Ovary (tissue), 9 donors: ENCODE data around the gene RPGRIP1L. TPM values are rescaled to one million over a fixed set of nuclear protein-coding genes. Genes with fewer than 3 reads are reported as not detected.

Source experiments
- DNase-seq, 5 donors: peaks; one replicate each; pipeline ENCODE4 v3.0.0-alpha.2; 2019 to 2020
- H3K27ac ChIP-seq, 2 donors: fragments of 200-600 bp; one replicate each; pipeline versions ENCODE4 v1.5.1 to v1.8.0; 2019 to 2022
- H3K27me3 ChIP-seq: fragments of 200-600 bp; one replicate; pipeline ENCODE4 v1.8.0; 2022
- H3K36me3 ChIP-seq: fragments of 200-600 bp; sonication (generic); one replicate; pipeline ENCODE4 v1.5.1; 2019
- H3K4me1 ChIP-seq: one replicate; pipeline ENCODE4 v1.8.1; 2013; ENCODE audit warnings: mild to moderate bottlenecking, moderate library complexity; ENCODE audit not compliant: insufficient read depth
- H3K4me3 ChIP-seq: fragments of 200-600 bp; sonication (generic); one replicate; pipeline ENCODE4 v1.5.1; 2017
- H3K9me3 ChIP-seq, 2 donors: fragments of 200-600 bp in 1 of 2; sonication (generic) in 1 of 2; one replicate each; pipeline versions ENCODE4 v1.5.1 to v1.8.1; 2013 to 2019; ENCODE audit warnings: mild to moderate bottlenecking in 1 of 2, moderate library complexity in 1 of 2
- CTCF ChIP-seq, 3 donors: fragments of 450-650 bp in 2 of 3; fragments of 200-600 bp in 1 of 3; IDR thresholded peaks; one replicate each; pipeline versions ENCODE4 v1.5.1 to v1.8.0; 2016 to 2022; ENCODE audit warnings: antibody characterized with exemption in 3 of 3, mild to moderate bottlenecking in 1 of 3
- EP300 ChIP-seq: sonication (generic); formaldehyde crosslinking; IDR thresholded peaks from one replicate; pipeline ENCODE4 v1.6.1; 2017; ENCODE audit warnings: antibody characterized with exemption
- POLR2A ChIP-seq: fragments of 450-650 bp; IDR thresholded peaks from one replicate; pipeline ENCODE4 v1.6.1; 2017; ENCODE audit warnings: antibody characterized with exemption, mild to moderate bottlenecking, moderate library complexity
- WGBS, 3 donors: extraction: QIAGEN DNeasy Blood & Tissue Kit in 1 of 3; methylation state at CpG; one replicate each; pipeline versions ENCODE4 v1.1.5 to v1.1.7; 2013 to 2017; 5-methylcytosine and 5-hydroxymethylcytosine counted together
- intact Hi-C, 4 donors: fragments of 100-400 bp; cut with DNase I; formaldehyde crosslinking; loops; one replicate each; pipeline versions ENCODE4 v1.11.0 to v1.15.1; 2022 to 2023
- polyA plus RNA-seq, 2 donors: library from polyadenylated mRNA; stranded (reverse); fragments of 200-250 nt in 1 of 2; fragments of 350-450 nt in 1 of 2; fragmentation: Illumina TruSeq in 1 of 2; extraction: RNeasy Lipid Tissue Mini Kit (QIAGEN cat#74804) in 1 of 2; gene quantifications; one replicate each; pipeline ENCODE4 v1.2.3, GENCODE V29; 2013 to 2014
- total RNA-seq, 7 donors: library from RNA; depleted of rRNA in 2 of 7; stranded (reverse); fragments of >200 nt in 2 of 7; fragmentation: NEBNext Ultra II Directional in 3 of 7; extraction: Animal tissue kit (Norgen Biotek cat#: 25700) in 3 of 7; gene quantifications; one replicate each; pipeline versions ENCODE4 v1.1.0 to v1.2.4, GENCODE V29; 2016 to 2023
- donor health status: DM: no; HTN: no; CAD: no; lungs with moderate emphysema.
- donor health status: DM: no; HTN: no; CAD: no.
- donor health status: Bipolar disorder and iron deficiency.
- donor health status: DM: yes; HTN: yes; CAD: no.
- donor health status: DM: no; HTN: no; CAD: no.
- donor health status: DM: yes; HTN: yes; CAD: no.

The RPGRIP1L gene
- total and polyA plus RNA-seq, 9 donors = 1.7 to 12.1 (median 7.7) TPM

GRCh38 chr16:53563426-53563825, 140.2 kb downstream of the RPGRIP1L start:
- Histone ChIP-seq H3K4me1 (no peaks in the 10 kb centered on the region), H3K36me3 (no peaks in the 10 kb centered on the region), H3K4me3 (no peak overlapping the region), H3K27me3 (no peaks in the 10 kb centered on the region), H3K27ac (no peak overlapping the region), H3K9me3 (no peaks in the 10 kb centered on the region)
- TF ChIP-seq CTCF (IDR thresholded peaks at IDR 0.05) = no peak
- no peak for TF ChIP-seq EP300
- TF ChIP-seq POLR2A = no peak
- DNase-seq = no peak
- WGBS, 3 donors = 25 to 28% (median 26%) methylated on average over 4 of the region's 4 CpGs
- intact Hi-C loops = no loop called here

- Histone ChIP-seq H3K4me3 (no peak overlapping the region), H3K36me3 (no peaks in the 10 kb centered on the region), H3K4me1 (no peaks in the 10 kb centered on the region), H3K27me3 (no peaks in the 10 kb centered on the region), H3K27ac (no peak overlapping the region), H3K9me3 (no peaks in the 10 kb centered on the region)
- intact Hi-C loops = no loop called here
- no peak for DNase-seq
- TF ChIP-seq CTCF (IDR thresholded peaks at IDR 0.05) (no peak), EP300 (no peak), POLR2A (no peak)
- WGBS, 3 donors = 85% methylated on average over 5 of the region's 5 CpGs
These were observed 142.4 kb downstream of the RPGRIP1L start for GRCh38 chr16:53561101-53561888.

- Histone ChIP-seq H3K9me3 (no peaks in the 10 kb centered on the region), H3K27ac (no peak overlapping the region), H3K4me1 (no peaks in the 10 kb centered on the region), H3K4me3 (no peak overlapping the region), H3K36me3 (no peaks in the 10 kb centered on the region), H3K27me3 (no peaks in the 10 kb centered on the region)
- intact Hi-C loops = no loop called here
- TF ChIP-seq EP300 = no peak
- TF ChIP-seq CTCF (IDR thresholded peaks at IDR 0.05) = no peak
- TF ChIP-seq POLR2A = no peak
- DNase-seq = no peak
- 79 to 85% (median 80%) methylated on average over 5 of the region's 5 CpGs for WGBS, 3 donors
These were observed 144.2 kb downstream of the RPGRIP1L start for GRCh38 chr16:53559270-53559951.

- no peak for DNase-seq
- Histone ChIP-seq H3K9me3 (no peaks in the 10 kb centered on the region), H3K4me3 (no peak overlapping the region), H3K27ac (no peak overlapping the region), H3K36me3 (no peaks in the 10 kb centered on the region), H3K27me3 (no peaks in the 10 kb centered on the region), H3K4me1 (no peaks in the 10 kb centered on the region)
- WGBS, 3 donors = 80 to 91% (median 90%) methylated on average over 5 of the region's 5 CpGs
- no peak for TF ChIP-seq EP300
- no peak for TF ChIP-seq CTCF (IDR thresholded peaks at IDR 0.05)
- no peak for TF ChIP-seq POLR2A
- intact Hi-C loops = no loop called here
These were observed 144.9 kb downstream of the RPGRIP1L start for GRCh38 chr16:53558710-53559109.
